ENCODE measurements around the gene SBK1. TPM values are rescaled to one million over a fixed set of nuclear protein-coding genes. Genes with fewer than 3 reads are reported as not detected.

SBK1 gene
- total RNA-seq, 6 experiments from 2014 or later, result 0.04 to 0.12 (median 0.07) TPM

DNA sequence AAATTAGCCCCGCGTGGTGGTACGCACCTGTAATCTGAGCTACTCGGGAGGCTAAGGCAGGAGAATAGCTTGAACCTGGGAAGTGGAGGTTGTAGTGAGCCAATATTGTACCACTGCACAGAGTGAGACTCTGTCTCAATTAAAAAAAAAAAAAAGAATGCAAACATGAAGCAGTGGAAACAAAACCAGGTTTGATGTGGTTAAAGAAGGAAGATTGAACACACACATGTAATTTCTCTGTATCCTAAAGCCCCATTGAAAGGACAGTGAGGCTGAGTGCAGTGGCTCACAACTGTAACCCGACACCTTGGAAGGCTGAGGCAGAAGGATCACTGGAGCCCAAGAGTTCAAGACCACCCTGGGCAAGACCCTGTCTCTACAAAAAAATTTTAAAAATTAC, 26.5 kb upstream of the SBK1 start:
- TF ChIP-seq, protein P1, sequence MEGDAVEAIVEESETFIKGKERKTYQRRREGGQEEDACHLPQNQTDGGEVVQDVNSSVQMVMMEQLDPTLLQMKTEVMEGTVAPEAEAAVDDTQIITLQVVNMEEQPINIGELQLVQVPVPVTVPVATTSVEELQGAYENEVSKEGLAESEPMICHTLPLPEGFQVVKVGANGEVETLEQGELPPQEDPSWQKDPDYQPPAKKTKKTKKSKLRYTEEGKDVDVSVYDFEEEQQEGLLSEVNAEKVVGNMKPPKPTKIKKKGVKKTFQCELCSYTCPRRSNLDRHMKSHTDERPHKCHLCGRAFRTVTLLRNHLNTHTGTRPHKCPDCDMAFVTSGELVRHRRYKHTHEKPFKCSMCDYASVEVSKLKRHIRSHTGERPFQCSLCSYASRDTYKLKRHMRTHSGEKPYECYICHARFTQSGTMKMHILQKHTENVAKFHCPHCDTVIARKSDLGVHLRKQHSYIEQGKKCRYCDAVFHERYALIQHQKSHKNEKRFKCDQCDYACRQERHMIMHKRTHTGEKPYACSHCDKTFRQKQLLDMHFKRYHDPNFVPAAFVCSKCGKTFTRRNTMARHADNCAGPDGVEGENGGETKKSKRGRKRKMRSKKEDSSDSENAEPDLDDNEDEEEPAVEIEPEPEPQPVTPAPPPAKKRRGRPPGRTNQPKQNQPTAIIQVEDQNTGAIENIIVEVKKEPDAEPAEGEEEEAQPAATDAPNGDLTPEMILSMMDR (IDR thresholded peaks at IDR 0.05), result no peak
- TF ChIP-seq POLR2A (IDR thresholded peaks at IDR 0.05), result no peak
- Histone ChIP-seq H3K4me1 (no peaks in the 10 kb centered on the region), H3K9me3 (no peaks in the 10 kb centered on the region), H3K27me3 (no peaks in the 10 kb centered on the region), H3K36me3 (no peaks in the 10 kb centered on the region), H3K4me3 (no peak overlapping the region), H3K27ac (no peak overlapping the region)
- intact Hi-C loops (cut with DNase I), result no loop called here
- WGBS (ENCODE audit: insufficient coverage, low coverage, low lambda C conversion rate, missing lambda C conversion rate), result 78% methylated on average over 5 of the region's 5 CpGs
- DNase-seq, result no peak
- ATAC-seq, result no peak

DNA sequence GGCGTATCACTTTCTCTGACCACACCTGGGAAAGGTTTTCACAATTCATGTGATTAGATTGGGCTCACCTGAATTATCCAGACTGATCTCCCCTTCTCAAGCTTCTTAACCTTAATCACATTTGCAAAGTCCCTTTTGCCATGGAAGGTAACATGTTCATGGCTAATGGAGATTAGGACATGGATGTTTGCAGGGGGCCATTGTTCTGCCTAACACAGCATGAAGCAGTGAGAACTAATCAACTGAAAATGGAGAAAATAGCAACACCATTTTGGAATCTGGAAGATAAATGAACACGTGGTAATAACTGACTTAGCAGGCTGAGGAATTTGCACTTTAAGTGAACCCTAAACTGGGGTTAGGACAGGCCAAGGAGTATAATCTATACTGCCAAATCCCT, 25.0 kb upstream of the SBK1 start:
- no peaks in the 10 kb centered on the region for H3K27me3 ChIP-seq
- H3K36me3 ChIP-seq, result no peaks in the 10 kb centered on the region
- H3K4me3 ChIP-seq, result no peak overlapping the region
- 66% methylated on average over 2 of the region's 2 CpGs for WGBS (ENCODE audit: insufficient coverage, low coverage, low lambda C conversion rate, missing lambda C conversion rate)
- DNase-seq, result no peak
- no peak overlapping the region for H3K27ac ChIP-seq
- intact Hi-C loops (cut with DNase I), result no loop called here
- no peak for ATAC-seq
- no peak for TF ChIP-seq POLR2A (IDR thresholded peaks at IDR 0.05)
- TF ChIP-seq, protein P1 (IDR thresholded peaks at IDR 0.05), result no peak
- no peaks in the 10 kb centered on the region for H3K4me1 ChIP-seq
- H3K9me3 ChIP-seq, result no peaks in the 10 kb centered on the region

DNA sequence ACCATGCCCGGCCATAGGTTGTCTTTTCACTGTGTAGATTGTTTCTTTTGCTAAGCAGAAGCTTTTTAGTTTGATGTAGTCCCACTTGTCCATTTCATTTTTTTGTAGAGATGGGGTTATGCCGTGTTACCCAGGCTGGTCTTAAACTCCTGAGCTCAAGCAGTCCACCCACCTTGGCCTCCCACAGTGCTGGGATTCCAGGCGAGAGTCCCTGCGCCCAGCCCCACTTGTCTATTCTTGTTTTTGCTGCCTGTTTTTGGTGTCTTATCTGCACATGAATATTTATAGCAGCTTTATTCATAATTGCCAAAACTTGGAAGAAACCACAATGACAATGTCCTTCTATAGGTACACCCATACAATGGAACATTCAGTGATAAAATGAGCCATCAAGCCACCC, 18.8 kb upstream of the SBK1 start:
- Histone ChIP-seq H3K36me3 (no peaks in the 10 kb centered on the region), H3K27ac (no peak overlapping the region), H3K4me1 (peaks cover 0 to 5% (median 0%) of the 10 kb centered on the region in 4 donors), H3K27me3 (no peaks in the 10 kb centered on the region), H3K4me3 (no peak overlapping the region), H3K9me3 (no peaks in the 10 kb centered on the region)
- 30% methylated on average over 4 of the region's 4 CpGs for WGBS (ENCODE audit: insufficient coverage, low coverage, low lambda C conversion rate, missing lambda C conversion rate)
- ATAC-seq (no peak), DNase-seq (no peak)
- no peak for TF ChIP-seq POLR2A (IDR thresholded peaks at IDR 0.05)
- TF ChIP-seq, protein P1 (IDR thresholded peaks at IDR 0.05), result no peak
- intact Hi-C loops (cut with DNase I), result no loop called here

DNA sequence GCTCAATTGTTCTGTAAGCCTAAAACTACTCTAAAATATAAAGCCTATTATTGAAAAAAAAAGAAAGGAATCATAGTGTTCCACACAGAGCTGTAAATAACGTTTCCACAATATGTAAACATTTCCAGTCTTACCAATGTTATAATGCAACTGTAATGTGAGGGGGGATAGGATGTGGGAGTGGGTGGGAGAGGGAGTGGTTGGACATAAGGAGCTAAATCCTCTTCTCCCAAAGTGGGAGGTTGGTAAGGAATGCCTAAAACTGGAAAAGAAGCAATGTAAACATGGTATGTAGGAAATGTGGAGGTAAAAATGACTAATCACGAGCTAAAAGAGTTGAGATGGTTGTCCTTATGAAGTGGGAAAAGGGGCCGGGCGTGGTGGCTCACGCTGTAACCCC, 17.6 kb upstream of the SBK1 start:
- no peak for DNase-seq
- Histone ChIP-seq H3K4me3 (no peak overlapping the region), H3K9me3 (no peaks in the 10 kb centered on the region), H3K27me3 (no peaks in the 10 kb centered on the region), H3K27ac (no peak overlapping the region), H3K4me1 (peaks cover 0 to 5% (median 0%) of the 10 kb centered on the region in 4 donors), H3K36me3 (no peaks in the 10 kb centered on the region)
- no peak for ATAC-seq
- TF ChIP-seq, protein P1 (IDR thresholded peaks at IDR 0.05), result no peak
- TF ChIP-seq POLR2A (IDR thresholded peaks at IDR 0.05), result no peak
- intact Hi-C loops (cut with DNase I), result loop anchor here in 1 of 2 donors (5.0 kb wide), 1 partner anchor 43 kb away; no protein-coding TSS in a partner anchor
- 41% methylated on average over 5 of the region's 5 CpGs for WGBS (ENCODE audit: insufficient coverage, low coverage, low lambda C conversion rate, missing lambda C conversion rate)

DNA sequence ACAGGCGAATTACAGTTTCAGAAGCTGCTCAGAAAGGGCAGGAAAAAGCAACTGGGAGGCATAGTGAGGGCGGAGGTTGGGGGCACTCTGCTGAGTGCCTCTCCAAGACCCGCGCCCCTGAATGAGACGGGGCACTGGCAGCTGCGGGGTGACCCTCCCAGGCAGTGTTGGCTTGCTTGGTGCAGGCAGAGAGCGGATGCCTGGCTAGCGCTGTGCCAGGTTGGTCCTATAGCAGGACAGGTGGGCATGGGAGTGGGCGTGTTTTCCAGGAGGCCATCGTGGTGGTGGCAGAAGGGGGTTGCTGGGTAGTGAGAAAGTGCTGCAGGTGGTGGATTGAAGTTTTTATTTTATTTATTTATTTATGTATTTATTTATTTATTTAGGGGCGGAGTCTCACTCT, 16.0 kb upstream of the SBK1 start:
- 56% methylated on average over 9 of the region's 11 CpGs for WGBS (ENCODE audit: insufficient coverage, low coverage, low lambda C conversion rate, missing lambda C conversion rate)
- DNase-seq, result no peak
- H3K27me3 ChIP-seq, result no peaks in the 10 kb centered on the region

More for the DNA sequence above, 16.0 kb upstream of the SBK1 start:
- no peaks in the 10 kb centered on the region for H3K9me3 ChIP-seq
- ATAC-seq, result no peak
- intact Hi-C loops (cut with DNase I), result loop anchor here in 1 of 2 donors (5.0 kb wide), 1 partner anchor 41 kb away; no protein-coding TSS in a partner anchor
- no peak overlapping the region for H3K27ac ChIP-seq
- TF ChIP-seq, protein P1 (IDR thresholded peaks at IDR 0.05), result no peak
- no peak for TF ChIP-seq POLR2A (IDR thresholded peaks at IDR 0.05)
- H3K36me3 ChIP-seq, result no peaks in the 10 kb centered on the region
- H3K4me1 ChIP-seq, result peaks cover 0 to 5% (median 0%) of the 10 kb centered on the region in 4 donors
- no peak overlapping the region for H3K4me3 ChIP-seq
